RPMI7951 (cell line): ENCODE measurements around the gene POFUT2. TPM values are rescaled to one million over a fixed set of nuclear protein-coding genes. Genes with fewer than 3 reads are reported as not detected.

Experiments used
- DNase-seq: peaks from one replicate; pipeline ENCODE4 v3.0.0-alpha.2; 2012; ENCODE audit warnings: low read depth
- total RNA-seq: library from RNA; depleted of rRNA; stranded (reverse); fragments of >200 nt; shearing (Covaris generic); gene quantifications from 2 replicates; pipeline ENCODE4 v1.2.3, GENCODE V29; 2014

POFUT2 gene
- total RNA-seq, 1 experiment from 2014 or later: 24.6 TPM

DNA sequence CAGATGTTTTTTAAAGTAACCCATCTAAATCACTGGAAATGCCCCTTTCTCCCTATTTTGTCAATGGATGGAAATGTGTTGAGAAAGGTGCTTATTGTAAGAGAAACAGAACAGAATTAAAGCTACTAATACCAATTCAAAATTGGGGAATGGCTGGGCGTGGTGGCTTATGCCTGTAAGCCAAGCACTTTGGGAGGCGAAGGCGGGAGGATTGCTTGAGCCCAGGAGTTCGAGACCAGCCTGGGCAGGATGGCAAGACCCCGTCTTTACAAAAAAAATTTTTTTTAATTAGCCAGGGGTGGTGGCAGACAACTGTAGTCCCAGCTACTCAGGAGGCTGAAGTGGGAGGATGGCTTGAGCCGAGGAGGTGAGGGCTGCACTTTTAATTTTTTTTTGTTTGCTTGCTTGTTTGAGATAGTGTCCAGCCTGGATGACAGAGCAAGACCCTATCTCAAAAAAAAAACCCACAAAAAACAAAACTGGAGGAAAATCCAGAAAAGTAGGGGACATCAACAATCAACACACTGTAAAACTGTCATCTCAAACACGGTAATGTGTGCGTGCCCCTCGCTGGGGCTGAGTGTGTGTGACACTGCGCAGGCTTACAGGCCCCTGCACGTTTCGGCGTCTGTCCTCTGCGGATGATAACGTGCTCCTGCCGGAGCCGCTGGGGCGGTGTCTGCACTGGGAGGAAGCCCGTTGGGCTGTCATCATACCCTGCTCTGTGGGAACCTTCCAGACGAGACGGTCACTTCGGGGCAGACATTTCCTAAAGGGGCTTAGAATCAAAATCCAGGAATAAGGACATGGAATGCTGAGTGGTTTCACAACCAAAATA lies 11.6 kb upstream of the POFUT2 start:
- no peak for DNase-seq

GRCh38 chr21:45297869-45298268 lies 10.2 kb upstream of the POFUT2 start:
- no peak for DNase-seq

DNA sequence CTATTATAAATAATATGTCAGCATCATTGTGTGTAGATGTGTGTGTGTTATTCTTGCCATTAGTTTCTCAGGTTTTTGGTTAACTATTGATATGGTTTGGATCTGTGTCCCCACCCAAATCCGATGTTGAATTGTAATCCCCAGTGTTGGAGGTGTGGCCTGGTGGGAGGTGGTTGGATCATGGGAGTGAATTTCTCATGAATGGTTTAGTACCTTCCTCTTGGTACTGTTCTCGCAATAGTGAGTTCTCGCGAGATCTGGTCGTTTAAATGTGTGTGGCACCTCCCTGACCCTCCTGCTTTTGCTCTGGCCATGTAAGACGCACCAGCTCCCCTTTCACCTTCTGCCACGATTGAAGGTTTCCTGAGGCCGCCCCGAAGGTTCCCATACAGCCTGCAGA lies 9.6 kb upstream of the POFUT2 start:
- no peak for DNase-seq

- DNase-seq: no peak
These were observed 8.9 kb upstream of the POFUT2 start for GRCh38 chr21:45296638-45297037.

DNA sequence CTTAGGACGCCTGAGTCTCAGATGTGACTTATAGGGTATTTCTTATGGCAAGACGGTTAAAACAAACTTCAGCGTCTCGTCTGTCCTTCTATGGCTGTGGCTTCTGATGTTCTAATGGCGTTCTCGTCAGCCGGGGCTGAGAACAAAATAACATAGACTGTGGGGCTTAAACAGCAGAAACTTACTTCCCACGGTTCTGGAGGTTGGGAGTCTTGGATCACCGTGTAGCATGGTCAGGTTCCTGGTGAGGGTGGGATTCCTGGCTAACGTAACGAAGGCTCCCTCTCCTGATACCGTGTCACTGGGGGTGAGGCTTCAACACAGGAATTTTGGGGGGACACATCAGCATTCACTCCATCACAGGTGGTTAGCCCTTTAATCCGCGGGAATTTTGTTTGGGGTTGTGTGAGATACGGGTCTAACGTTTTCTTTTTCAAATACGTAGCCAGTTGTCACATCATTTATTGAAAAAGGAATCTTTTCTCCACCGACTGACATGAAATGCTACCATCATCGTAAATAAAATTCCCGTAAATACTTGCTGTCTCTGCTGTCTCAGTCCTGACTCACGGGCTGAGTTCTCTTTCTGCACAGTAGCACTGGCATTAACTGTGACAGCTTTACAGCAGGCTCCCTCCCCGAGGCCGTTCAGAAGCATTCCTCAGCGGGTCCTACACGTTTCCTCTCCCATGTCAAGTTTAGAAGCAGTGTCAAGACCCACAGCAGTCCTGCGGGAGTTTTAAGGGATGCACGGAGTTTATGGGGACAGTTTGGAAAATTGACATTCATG lies 8.1 kb upstream of the POFUT2 start:
- DNase-seq: peak; percentile 75

GRCh38 chr21:45294509-45295291 lies 7.0 kb upstream of the POFUT2 start:
- no peak for DNase-seq

GRCh38 chr21:45293726-45294401 lies 6.2 kb upstream of the POFUT2 start:
- no peak for DNase-seq

- no peak for DNase-seq
These were observed 5.6 kb upstream of the POFUT2 start for GRCh38 chr21:45293220-45293725.

GRCh38 chr21:45292399-45293219 lies 4.9 kb upstream of the POFUT2 start:
- DNase-seq: peak; percentile 80

DNA sequence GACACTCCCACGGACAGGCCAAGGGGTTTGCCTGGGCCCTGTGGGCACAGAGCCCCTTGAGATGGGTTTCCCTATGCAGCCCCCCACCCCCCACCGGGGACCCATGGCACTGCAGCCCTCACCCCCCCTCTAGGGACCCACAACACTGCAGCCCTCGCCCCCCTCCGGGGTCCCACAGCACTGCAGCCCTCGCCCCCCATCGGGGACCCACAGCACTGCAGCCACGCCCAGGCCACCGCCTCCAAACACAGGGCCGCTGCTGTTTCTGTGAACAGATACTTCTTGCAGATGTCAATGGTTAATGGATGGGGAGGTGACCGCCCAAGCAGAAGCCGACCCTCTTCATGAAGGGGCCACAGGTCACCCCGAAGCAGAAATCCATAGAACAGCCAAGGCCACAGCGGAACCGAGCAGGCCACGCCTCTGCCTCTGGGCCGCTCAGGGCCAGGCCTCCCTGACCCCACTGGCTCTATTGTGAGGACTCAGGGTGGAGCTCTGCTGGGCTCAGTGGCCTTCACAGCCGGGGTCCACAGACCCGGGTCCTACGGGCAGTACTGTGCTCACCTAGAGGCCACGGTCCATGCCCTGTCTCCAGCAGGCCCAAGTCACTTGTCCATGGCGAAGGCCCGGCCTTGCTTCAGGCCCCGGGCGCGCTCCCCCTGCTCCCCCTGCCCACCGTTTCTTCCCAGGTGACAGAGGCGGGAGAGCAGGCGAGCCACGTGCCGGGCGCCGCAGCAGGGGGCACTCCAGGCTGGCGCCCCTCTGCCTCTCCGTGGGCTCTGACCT lies 4.1 kb upstream of the POFUT2 start:
- no peak for DNase-seq

DNA sequence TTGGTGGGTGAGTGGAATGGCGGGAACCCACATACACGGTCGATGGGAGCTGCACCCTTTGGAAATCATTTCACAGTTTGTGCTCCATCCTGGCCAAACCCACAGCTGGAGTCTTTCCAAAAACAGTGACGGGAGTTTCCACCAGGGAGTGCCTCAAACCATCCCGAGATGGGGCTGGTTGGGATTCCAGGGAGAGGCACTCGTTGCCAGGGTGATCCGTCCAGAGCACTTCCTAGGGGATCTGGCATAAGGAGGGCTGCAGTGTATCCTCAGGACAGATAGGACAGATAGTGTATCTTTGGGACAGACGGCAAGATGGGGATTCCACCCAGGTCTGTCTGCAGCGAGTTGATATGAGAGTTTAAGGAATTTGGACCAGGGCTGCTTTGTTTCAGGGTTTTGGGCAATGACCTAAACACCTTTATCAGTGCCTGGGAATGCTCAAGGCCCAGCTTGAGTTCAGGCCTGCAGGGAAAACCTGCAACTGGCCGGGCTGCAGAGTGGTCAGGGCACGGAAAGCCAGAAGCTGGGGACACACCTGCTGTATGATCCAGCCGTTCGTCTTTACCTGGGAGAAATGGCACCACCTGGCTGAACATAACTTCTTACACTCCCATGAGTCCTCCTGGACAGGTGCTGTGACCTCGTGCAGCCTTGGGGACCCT lies 3.4 kb upstream of the POFUT2 start:
- peak; percentile 77 for DNase-seq

DNA sequence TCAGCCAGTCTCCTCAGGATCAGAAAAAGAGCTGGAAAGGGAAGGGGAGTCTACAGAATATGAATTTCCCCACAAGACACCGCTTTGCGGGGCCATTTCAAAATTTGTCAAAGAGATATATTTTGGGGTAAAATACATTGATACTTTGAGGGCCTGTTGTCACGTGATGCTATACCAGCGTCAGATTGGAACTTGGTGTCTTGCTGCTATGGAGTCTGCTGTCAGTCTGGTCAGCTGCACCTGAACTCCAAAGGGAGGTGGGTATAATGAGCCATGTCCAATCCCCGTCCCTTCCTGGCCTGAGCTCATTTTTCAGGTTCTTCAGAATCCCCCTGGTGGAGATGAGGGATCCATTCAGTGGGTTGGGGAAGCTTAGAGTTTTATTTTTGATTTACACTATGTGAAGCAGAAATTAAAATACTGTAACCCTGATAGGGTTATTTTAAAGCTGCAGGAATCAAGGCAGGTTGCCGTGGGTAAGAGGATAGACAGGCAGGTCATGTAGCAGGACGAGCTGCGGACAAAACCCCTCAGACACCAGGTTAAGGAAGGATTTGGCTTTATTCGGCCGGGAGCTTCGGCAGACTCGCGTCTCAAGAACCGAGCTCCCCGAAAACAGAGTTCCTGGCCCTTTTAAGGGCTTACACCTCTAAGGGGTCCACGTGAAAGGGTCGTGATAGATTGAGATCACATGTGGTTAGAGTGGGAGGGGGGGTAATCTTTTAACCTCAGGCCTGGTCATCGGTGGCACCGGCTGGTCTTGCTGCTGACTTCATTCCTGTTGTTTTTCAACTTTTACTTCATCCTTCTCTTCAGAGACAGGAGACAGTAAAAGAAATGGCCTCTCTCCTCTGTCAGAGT lies 2.2 kb upstream of the POFUT2 start:
- no peak for DNase-seq

- no peak for DNase-seq
These were observed 1.4 kb upstream of the POFUT2 start for GRCh38 chr21:45289134-45289533.

DNA sequence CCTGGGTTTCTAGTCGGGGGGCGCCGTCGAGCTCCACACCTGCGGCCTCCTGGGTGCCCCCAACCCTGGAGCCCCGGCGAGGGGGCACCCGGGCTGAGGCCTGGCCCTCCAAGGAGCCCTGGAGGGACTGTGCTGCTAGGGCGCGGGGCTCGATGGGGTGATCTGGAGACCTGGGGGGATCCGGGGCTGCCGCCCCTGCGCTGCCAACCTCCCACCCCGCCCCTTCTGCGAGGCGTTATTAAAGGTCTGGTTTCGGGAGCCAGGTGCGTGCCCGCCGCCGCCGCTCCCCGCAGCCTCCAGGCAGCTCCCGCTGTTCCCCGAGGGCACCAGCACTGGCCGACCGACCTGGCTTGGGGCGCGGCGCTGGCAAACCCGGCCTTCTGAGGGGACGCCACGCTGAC lies 746 bp upstream of the POFUT2 start:
- no peak for DNase-seq

GRCh38 chr21:45286671-45287437 lies 841 bp downstream of the POFUT2 start:
- DNase-seq: no peak

GRCh38 chr21:45285266-45285931 lies 2.3 kb downstream of the POFUT2 start:
- DNase-seq: no peak

DNA sequence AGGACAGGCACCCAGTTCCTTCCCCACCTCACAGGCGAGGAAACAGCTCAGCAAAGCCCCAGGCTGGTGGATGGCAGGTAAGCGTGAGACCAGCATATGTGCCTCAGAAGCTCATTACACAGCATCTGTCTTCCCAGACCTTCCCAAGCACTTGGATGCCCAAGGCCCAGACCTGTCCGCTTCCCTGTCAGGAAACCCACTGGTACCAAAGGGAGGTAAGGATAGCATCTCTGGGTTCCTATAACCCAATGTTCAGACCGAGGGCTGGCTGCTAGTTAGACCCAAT lies 3.3 kb downstream of the POFUT2 start:
- no peak for DNase-seq
